Astrocyte of the cerebellum (primary cell): ENCODE data around the gene AKT2.

Experiments used
- DNase-seq: peaks from one replicate; pipeline ENCODE4 v3.0.0-alpha.2; 2011; ENCODE audit warnings: low read depth
- H3K4me3 ChIP-seq: 2 replicates; pipeline ENCODE4 v1.5.1; 2011; ENCODE audit warnings: mild to moderate bottlenecking, low read depth, low read length, moderate library complexity
- CTCF ChIP-seq: IDR thresholded peaks from 2 replicates; pipeline ENCODE4 v1.5.1; 2012; ENCODE audit warnings: low read length, low read depth, moderate library complexity, mild to moderate bottlenecking; ENCODE audit errors: missing control alignments
- in situ Hi-C: cut with HindIII; loops from 2 replicates; pipeline ENCODE4 v1.10.0; 2017; ENCODE audit warnings: low sequenced_read_pairs

The AKT2 gene

GRCh38 chr19:40255619-40256166, 29.5 kb downstream of the AKT2 start:
- in situ Hi-C loops, result no loop called here
- no peak for TF ChIP-seq CTCF
- no peak for DNase-seq
- no peak overlapping the region for H3K4me3 ChIP-seq

GRCh38 chr19:40254714-40255418, 30.3 kb downstream of the AKT2 start:
- DNase-seq, result no peak
- no peak for TF ChIP-seq CTCF
- H3K4me3 ChIP-seq, result no peak overlapping the region
- in situ Hi-C loops, result no loop called here

- no peak for TF ChIP-seq CTCF
- H3K4me3 ChIP-seq, result no peak overlapping the region
- no peak for DNase-seq
- in situ Hi-C loops, result no loop called here
Observed at GRCh38 chr19:40253611-40254092, 31.5 kb downstream of the AKT2 start.

DNA sequence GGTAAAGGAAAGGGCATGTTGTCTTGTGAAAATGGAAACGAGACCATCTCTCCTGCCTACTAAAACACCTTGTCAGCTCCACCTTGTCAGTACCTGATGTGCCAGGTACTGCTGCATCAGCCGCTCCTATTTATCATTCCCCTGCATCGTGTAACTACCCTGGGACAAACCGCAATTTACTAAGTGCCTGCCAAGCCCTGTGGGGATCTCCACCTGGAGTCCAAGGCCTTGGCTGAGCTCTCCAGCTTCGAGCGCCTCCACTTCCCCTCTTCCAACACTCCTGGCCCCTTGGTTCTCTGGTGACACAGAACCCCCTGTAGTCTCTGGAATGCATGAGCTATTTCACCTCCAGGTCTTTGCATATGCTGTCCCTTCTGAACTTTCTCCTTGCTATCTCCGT, 32.8 kb downstream of the AKT2 start:
- H3K4me3 ChIP-seq, result no peak overlapping the region
- no peak for DNase-seq
- TF ChIP-seq CTCF, result no peak
- in situ Hi-C loops, result no loop called here

- H3K4me3 ChIP-seq, result no peak overlapping the region
- no peak for DNase-seq
- no peak for TF ChIP-seq CTCF
- in situ Hi-C loops, result no loop called here
Observed at GRCh38 chr19:40251991-40252390, 33.2 kb downstream of the AKT2 start.

DNA sequence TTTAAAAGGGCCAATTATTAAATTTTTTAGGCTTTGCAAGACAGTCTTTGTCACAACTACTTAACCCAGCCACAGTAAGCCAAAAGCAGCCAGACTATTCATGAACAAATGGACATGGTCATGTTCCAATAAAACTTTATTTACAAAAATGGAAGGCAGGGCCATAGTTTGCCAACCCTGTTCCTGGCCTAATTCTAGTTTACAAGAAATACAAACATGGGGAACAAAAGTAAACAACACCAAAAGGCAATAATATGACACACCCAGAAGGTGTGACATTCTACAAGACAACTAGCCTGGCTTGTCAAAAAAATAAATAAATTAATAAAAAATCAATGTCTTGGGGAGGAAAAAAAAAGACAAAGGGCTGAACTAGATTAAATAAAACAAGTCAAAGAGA, 33.9 kb downstream of the AKT2 start:
- in situ Hi-C loops, result no loop called here
- DNase-seq, result no peak
- H3K4me3 ChIP-seq, result no peak overlapping the region
- no peak for TF ChIP-seq CTCF
